GM23248 (cell line): ENCODE measurements around the gene HOXC11. TPM values are rescaled to one million over a fixed set of nuclear protein-coding genes. Genes with fewer than 3 reads are reported as not detected.

Source experiments
- DNase-seq: peaks from one replicate; pipeline ENCODE4 v3.0.0-alpha.2; 2015
- H2AFZ ChIP-seq: fragments of 200-600 bp; sonication (generic); 2 replicates; pipeline ENCODE4 v1.6.1; 2016; ENCODE audit warnings: antibody characterized with exemption
- H3F3A ChIP-seq: fragments of 200-600 bp; sonication (generic); 2 replicates; pipeline ENCODE4 v1.6.1; 2016; ENCODE audit warnings: mild to moderate bottlenecking, antibody characterized with exemption, mixed run types; ENCODE audit not compliant: insufficient read depth
- H3K27ac ChIP-seq: fragments of 200-600 bp; sonication (generic); 2 replicates; pipeline ENCODE4 v1.5.1; 2016; ENCODE audit warnings: mild to moderate bottlenecking
- H3K27me3 ChIP-seq: fragments of 200-600 bp; sonication (generic); replicated peaks from 2 replicates; pipeline ENCODE4 v1.6.1; 2016; ENCODE audit warnings: mild to moderate bottlenecking; ENCODE audit not compliant: insufficient read depth
- H3K36me3 ChIP-seq: fragments of 200-600 bp; sonication (generic); 2 replicates; pipeline ENCODE4 v1.6.1; 2016; ENCODE audit warnings: low read depth, mild to moderate bottlenecking
- H3K4me1 ChIP-seq: fragments of 200-600 bp; sonication (generic); 2 replicates; pipeline ENCODE4 v1.6.1; 2016; ENCODE audit warnings: mild to moderate bottlenecking; ENCODE audit not compliant: insufficient read depth
- H3K4me2 ChIP-seq: fragments of 200-600 bp; sonication (generic); one replicate; pipeline ENCODE4 v1.6.1; 2016; ENCODE audit warnings: mild to moderate bottlenecking; ENCODE audit not compliant: unreplicated experiment
- H3K4me3 ChIP-seq: fragments of 200-600 bp; sonication (generic); 2 replicates; pipeline ENCODE4 v1.5.1; 2016; ENCODE audit warnings: mild to moderate bottlenecking
- H3K79me2 ChIP-seq: fragments of 200-600 bp; sonication (generic); 2 replicates; pipeline ENCODE4 v1.6.1; 2016; ENCODE audit warnings: mild to moderate bottlenecking; ENCODE audit not compliant: insufficient read depth
- H3K9ac ChIP-seq: fragments of 200-600 bp; sonication (generic); 2 replicates; pipeline ENCODE4 v1.6.1; 2016; ENCODE audit warnings: mild to moderate bottlenecking
- H3K9me2 ChIP-seq: fragments of 200-600 bp; sonication (generic); 2 replicates; pipeline ENCODE4 v1.6.1; 2016; ENCODE audit warnings: mixed run types, mild to moderate bottlenecking, moderate library complexity; ENCODE audit not compliant: insufficient read depth
- H3K9me3 ChIP-seq: fragments of 200-600 bp; sonication (generic); one replicate; pipeline ENCODE4 v1.6.1; 2017; ENCODE audit warnings: low read depth
- H4K20me1 ChIP-seq: fragments of 200-600 bp; sonication (generic); 2 replicates; pipeline ENCODE4 v1.6.0; 2016; ENCODE audit not compliant: insufficient read depth
- EZH2 ChIP-seq: fragments of 200-600 bp; sonication (generic); IDR thresholded peaks from 2 replicates; pipeline ENCODE4 v1.6.1; 2018; ENCODE audit warnings: antibody characterized with exemption, mild to moderate bottlenecking; ENCODE audit not compliant: insufficient read depth, poor library complexity, severe bottlenecking
- EZH2phosphoT487 ChIP-seq: fragments of 200-600 bp; sonication (generic); IDR thresholded peaks from 2 replicates; pipeline ENCODE4 v1.6.1; 2018; ENCODE audit warnings: antibody characterized with exemption, moderate library complexity, mild to moderate bottlenecking, low read depth; ENCODE audit not compliant: insufficient read depth
- WGBS, 2 experiments: methylation state at CpG; one replicate each; pipeline ENCODE4 v1.1.6; 2015 to 2017; ENCODE audit warnings: low lambda C conversion rate in 2 of 2, low coverage in 1 of 2; ENCODE audit errors: missing lambda C conversion rate in 2 of 2; 5-methylcytosine and 5-hydroxymethylcytosine counted together
- in situ Hi-C: fragments of 300-500 bp; cut with MboI; formaldehyde crosslinking; loops from 2 replicates; pipeline ENCODE4 v1.15.0; 2020
- polyA plus RNA-seq: library from polyadenylated mRNA; unstranded; fragments of >200 nt; fragmentation: Nextera tagmentation; extraction: Ambion mirVana; gene quantifications from 2 replicates; pipeline ENCODE4 v1.2.1, GENCODE V29; 2016
- total RNA-seq: library from RNA; depleted of rRNA; stranded (reverse); fragments of >200 nt; shearing (Covaris generic); gene quantifications from 2 replicates; pipeline ENCODE4 v1.2.3, GENCODE V29; 2014

HOXC11 gene
- total and polyA plus RNA-seq, 2 experiments from 2014 or later: not detected

DNA sequence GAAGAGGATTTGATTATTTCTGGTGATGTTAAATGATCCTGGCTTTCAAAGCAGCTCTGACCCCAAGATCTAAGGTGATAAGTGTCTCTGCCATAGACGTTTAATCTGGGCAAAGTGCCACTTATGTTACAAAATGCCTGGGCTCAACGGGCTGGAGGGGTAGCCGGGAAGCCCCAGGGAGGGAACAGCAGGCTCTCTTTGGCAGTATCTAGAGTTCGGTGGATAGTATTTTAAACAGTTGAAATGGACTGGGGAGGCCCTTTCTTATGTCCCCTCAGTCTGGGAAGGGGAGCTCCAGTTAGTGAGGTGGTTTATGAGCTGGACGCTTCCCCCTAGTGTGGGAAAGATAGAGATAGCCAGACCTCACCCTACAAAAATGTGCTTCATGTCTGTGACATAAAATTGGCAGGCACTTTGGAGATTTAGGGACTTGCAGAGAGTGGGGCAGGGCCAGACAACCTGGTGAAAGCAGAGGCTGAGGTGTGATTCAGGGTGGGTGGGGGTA, 5.5 kb upstream of the HOXC11 start:
- no peak overlapping the region for H3K4me2 ChIP-seq
- H2AFZ ChIP-seq: no peak overlapping the region
- TF ChIP-seq EZH2phosphoT487 (no peak), EZH2 (no peak)
- H3K27ac ChIP-seq: no peak overlapping the region
- H4K20me1 ChIP-seq: no peaks in the 10 kb centered on the region
- no peaks in the 10 kb centered on the region for H3F3A ChIP-seq
- H3K9me3 ChIP-seq: no peaks in the 10 kb centered on the region
- peaks cover 99% of the 10 kb centered on the region for H3K27me3 ChIP-seq
- DNase-seq: no peak
- in situ Hi-C loops: no loop called here
- no peaks in the 10 kb centered on the region for H3K9me2 ChIP-seq
- H3K9ac ChIP-seq: no peak overlapping the region
- 21 to 32% methylated on average over 5 of the region's 5 CpGs for WGBS, 2 experiments
- H3K79me2 ChIP-seq: no peaks in the 10 kb centered on the region
- H3K4me3 ChIP-seq: no peak overlapping the region
- H3K36me3 ChIP-seq: no peaks in the 10 kb centered on the region
- H3K4me1 ChIP-seq: no peaks in the 10 kb centered on the region

DNA sequence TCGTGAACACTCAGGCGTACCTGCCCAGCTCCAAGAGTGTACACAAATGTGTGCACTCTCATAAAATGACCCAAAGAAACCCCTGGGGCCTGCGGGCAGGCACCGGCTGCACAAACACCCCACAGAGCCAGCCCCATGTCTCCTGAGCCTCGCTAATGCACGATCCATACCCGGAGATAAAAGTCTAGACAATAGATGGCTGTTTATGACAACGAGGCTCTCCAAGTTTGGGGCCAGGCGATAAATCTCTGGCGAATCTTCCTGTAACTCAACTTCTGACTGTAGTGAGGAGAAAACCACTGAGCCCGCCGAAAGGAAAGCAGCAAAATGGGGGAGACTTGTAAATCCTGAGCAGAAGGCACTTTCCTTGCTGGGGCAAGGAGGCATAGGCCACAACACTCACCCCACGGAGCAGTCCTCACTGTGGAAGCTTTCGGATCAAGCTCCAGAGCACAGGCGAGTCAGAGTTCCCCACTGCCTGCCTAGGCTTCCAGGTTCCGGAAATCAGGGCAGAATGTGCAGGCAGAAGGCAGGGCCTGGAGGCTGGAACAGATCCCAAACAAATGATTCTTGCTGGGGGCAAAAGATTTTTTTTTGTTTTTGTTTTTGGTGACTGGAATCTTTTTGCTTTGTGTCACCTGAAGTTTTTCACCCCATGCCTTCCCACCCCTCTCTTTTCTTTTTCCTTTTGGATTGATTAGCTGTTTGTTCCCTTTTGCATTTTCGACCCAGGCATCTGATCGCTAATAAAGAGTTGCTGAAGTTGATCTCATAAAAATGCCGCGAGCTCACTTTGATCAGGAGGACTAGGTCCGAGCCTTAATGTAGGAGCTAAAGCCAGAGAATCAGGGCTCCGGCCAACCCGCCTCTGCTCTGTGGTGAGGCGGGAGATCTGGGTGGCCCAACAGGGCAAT, 4.5 kb upstream of the HOXC11 start:
- no peak overlapping the region for H3K4me2 ChIP-seq
- no peak for DNase-seq
- H3K4me3 ChIP-seq: no peak overlapping the region
- H3K79me2 ChIP-seq: no peaks in the 10 kb centered on the region
- H3K9me2 ChIP-seq: no peaks in the 10 kb centered on the region
- WGBS, 2 experiments: 63 to 65% methylated on average over 24 of the region's 24 CpGs
- no peaks in the 10 kb centered on the region for H4K20me1 ChIP-seq
- no peak overlapping the region for H3K27ac ChIP-seq
- H3K4me1 ChIP-seq: no peaks in the 10 kb centered on the region
- no peak overlapping the region for H3K9ac ChIP-seq
- in situ Hi-C loops: no loop called here
- H3F3A ChIP-seq: no peaks in the 10 kb centered on the region
- H2AFZ ChIP-seq: no peak overlapping the region
- no peaks in the 10 kb centered on the region for H3K36me3 ChIP-seq
- 0 out of 2 replicates have a peak, but pooled peaks have one; percentile 11 for TF ChIP-seq EZH2phosphoT487
- TF ChIP-seq EZH2: no peak
- H3K27me3 ChIP-seq: peaks cover 99% of the 10 kb centered on the region
- H3K9me3 ChIP-seq: no peaks in the 10 kb centered on the region

DNA sequence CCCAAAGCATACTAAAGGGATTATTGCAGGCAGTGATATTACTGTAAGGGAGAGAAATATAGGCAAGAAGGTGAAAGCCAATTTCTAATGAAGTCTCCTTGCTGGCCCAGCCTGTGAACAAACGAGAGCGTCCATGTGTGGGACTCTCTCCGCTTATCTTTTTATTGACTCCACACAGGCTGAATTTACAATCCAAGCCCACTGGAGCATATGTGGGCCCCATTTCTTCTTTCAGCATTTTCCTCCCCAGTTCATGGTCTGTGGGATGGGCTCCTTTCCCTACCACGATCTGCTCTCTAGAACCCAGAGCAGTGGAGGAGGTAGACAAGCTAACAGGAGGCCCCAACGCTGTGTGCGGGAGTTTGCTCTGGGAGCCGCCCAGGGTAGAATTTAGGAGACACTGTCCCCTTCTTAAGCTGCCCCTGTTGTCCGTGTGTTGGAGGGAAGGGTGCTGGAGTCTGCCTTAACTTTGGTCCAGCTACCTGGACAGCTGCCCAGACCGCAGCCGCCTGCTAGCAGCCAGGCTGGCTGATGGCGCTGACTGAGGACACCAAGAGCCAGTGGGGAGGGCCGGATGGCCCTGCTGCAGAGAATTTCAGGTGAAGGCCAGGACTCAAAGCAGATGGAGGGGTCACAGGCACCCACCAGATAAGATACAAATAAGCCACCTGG, 3.2 kb upstream of the HOXC11 start:
- Histone ChIP-seq H3K4me1 (no peaks in the 10 kb centered on the region), H3K9me3 (no peaks in the 10 kb centered on the region), H3F3A (no peaks in the 10 kb centered on the region), H3K4me3 (no peak overlapping the region), H3K9ac (no peak overlapping the region), H2AFZ (no peak overlapping the region), H4K20me1 (no peaks in the 10 kb centered on the region), H3K36me3 (no peaks in the 10 kb centered on the region), H3K4me2 (no peak overlapping the region), H3K9me2 (no peaks in the 10 kb centered on the region), H3K79me2 (no peaks in the 10 kb centered on the region), H3K27ac (no peak overlapping the region), H3K27me3 (peaks cover 99% of the 10 kb centered on the region)
- 53 to 54% methylated on average over 12 of the region's 12 CpGs for WGBS, 2 experiments
- no peak for TF ChIP-seq EZH2phosphoT487
- TF ChIP-seq EZH2: no peak
- in situ Hi-C loops: no loop called here
- no peak for DNase-seq

- H2AFZ ChIP-seq: no peak overlapping the region
- in situ Hi-C loops: no loop called here
- no peaks in the 10 kb centered on the region for H3K36me3 ChIP-seq
- H3K4me1 ChIP-seq: no peaks in the 10 kb centered on the region
- no peak overlapping the region for H3K4me2 ChIP-seq
- no peaks in the 10 kb centered on the region for H3K9me2 ChIP-seq
- 47 to 51% methylated on average over 4 of the region's 4 CpGs for WGBS, 2 experiments
- no peak overlapping the region for H3K27ac ChIP-seq
- no peak overlapping the region for H3K9ac ChIP-seq
- no peaks in the 10 kb centered on the region for H3K79me2 ChIP-seq
- no peaks in the 10 kb centered on the region for H3F3A ChIP-seq
- peaks cover 99% of the 10 kb centered on the region for H3K27me3 ChIP-seq
- H3K4me3 ChIP-seq: no peak overlapping the region
- no peak for DNase-seq
- TF ChIP-seq EZH2: peak; percentile 47
- TF ChIP-seq EZH2phosphoT487: no peak
- no peaks in the 10 kb centered on the region for H3K9me3 ChIP-seq
- no peaks in the 10 kb centered on the region for H4K20me1 ChIP-seq
Measured at GRCh38 chr12:53970451-53970850, 2.5 kb upstream of the HOXC11 start.
